HepG2 (cell line): ENCODE measurements around the gene EIF4G2. TPM values are rescaled to one million over a fixed set of nuclear protein-coding genes. Genes with fewer than 3 reads are reported as not detected.

ENCODE experiments used
- ATAC-seq: fragments of 200-7000 bp; cut with Tn5 transposase; 3 replicates; pipeline ENCODE4 v1.9.1; 2020; ENCODE audit warnings: mild to moderate bottlenecking, moderate library complexity
- BruUV-seq: library from RNA; stranded (reverse); fragments of 400-500 nt; replicated peaks from 2 replicates; lab custom pipeline; 2021; lab: Mats Ljungman, UMichigan
- CTCF ChIA-PET: fragments of 300-600 bp; formaldehyde crosslinking; extraction: SDS; loops from one replicate; lab custom pipeline; 2021; ENCODE audit warnings: low total read pairs, inconsistent platforms, low intra/inter-chr PET ratio; lab: Yijun Ruan, JAX
- POLR2A ChIA-PET: fragments of 350-600 bp; sonication (Branson Sonifier 250); formaldehyde crosslinking; loops from one replicate; lab custom pipeline; 2020; ENCODE audit warnings: antibody characterized with exemption, inconsistent platforms; lab: Yijun Ruan, JAX
- DNase-seq: peaks from one replicate; pipeline ENCODE4 v3.0.0-alpha.2; 2015; ENCODE audit warnings: low spot score
- FAIRE-seq: peaks from 3 replicates; lab custom pipeline; 2011; peaks lifted over from hg19 to GRCh38; lab: Jason Lieb, UNC
- H2AFZ ChIP-seq: one replicate; pipeline ENCODE4 v1.6.1; 2011; ENCODE audit warnings: low read length, inconsistent platforms
- H3K27ac ChIP-seq: fragments of 300-600 bp; 3 replicates; pipeline ENCODE4 v1.8.0; 2011; ENCODE audit warnings: mixed run types, mild to moderate bottlenecking, mixed read lengths, low read length, inconsistent platforms; ENCODE audit not compliant: insufficient read depth; ENCODE audit errors: extremely low read length
- H3K27me3 ChIP-seq, 2 experiments: fragments of 200-600 bp in 1 of 2; 2 replicates in 1 of 2; 3 replicates in 1 of 2; pipeline versions ENCODE4 v1.6.0 to v1.8.0; 2011; ENCODE audit warnings: low read length in 2 of 2, mild to moderate bottlenecking in 2 of 2, moderate library complexity in 2 of 2, inconsistent platforms in 1 of 2; ENCODE audit not compliant: insufficient read depth in 2 of 2, control insufficient read depth in 1 of 2
- H3K36me3 ChIP-seq, 2 experiments: fragments of 200-600 bp in 1 of 2; replicated peaks in 1 of 2; 2 replicates in 1 of 2; 3 replicates in 1 of 2; pipeline versions ENCODE4 v1.5.1 to v1.8.0; 2011; ENCODE audit warnings: low read length in 2 of 2, inconsistent platforms in 1 of 2; ENCODE audit not compliant: insufficient read depth in 2 of 2, control insufficient read depth in 1 of 2
- H3K4me1 ChIP-seq: 2 replicates; pipeline ENCODE4 v1.5.1; 2012; ENCODE audit warnings: low read length, inconsistent platforms; ENCODE audit not compliant: insufficient read depth
- H3K4me2 ChIP-seq: 2 replicates; pipeline ENCODE4 v1.6.0; 2011; ENCODE audit warnings: low read depth, low read length, inconsistent platforms
- H3K4me3 ChIP-seq, 3 experiments: fragments of 200-600 bp in 1 of 3; sonication (generic), shearing (Covaris generic) in 1 of 3; replicated peaks in 1 of 3; 2 replicates each; pipeline ENCODE4 v1.5.1; 2011 to 2016; ENCODE audit warnings: low read length in 3 of 3, inconsistent platforms in 2 of 3, low read depth in 2 of 3, mild to moderate bottlenecking in 2 of 3, control low read depth in 1 of 3, mixed read lengths in 1 of 3; ENCODE audit not compliant: insufficient read depth in 1 of 3
- H3K79me2 ChIP-seq: one replicate; pipeline ENCODE4 v1.6.1; 2011; ENCODE audit warnings: low read length, inconsistent platforms; ENCODE audit not compliant: insufficient read depth
- H3K9ac ChIP-seq: 2 replicates; pipeline ENCODE4 v1.6.0; 2011; ENCODE audit warnings: mild to moderate bottlenecking, low read depth, low read length, inconsistent platforms; ENCODE audit not compliant: insufficient read depth
- H3K9me3 ChIP-seq: 2 replicates; pipeline ENCODE4 v1.5.1; 2012; ENCODE audit warnings: mild to moderate bottlenecking, low read length
- H4K20me1 ChIP-seq: 2 replicates; pipeline ENCODE4 v1.6.0; 2011; ENCODE audit warnings: inconsistent platforms, mild to moderate bottlenecking, low read length, moderate library complexity; ENCODE audit not compliant: insufficient read depth
- AFF4 ChIP-seq: sonication (generic); formaldehyde crosslinking; IDR thresholded peaks from 2 replicates; pipeline ENCODE4 v1.4.0; 2020; ENCODE audit warnings: missing genetic modification reagents
- ATAD3A ChIP-seq: sonication (generic); formaldehyde crosslinking; IDR thresholded peaks from 2 replicates; pipeline ENCODE4 v1.4.0; 2020; ENCODE audit warnings: missing genetic modification reagents
- EZH2 ChIP-seq: conservative IDR thresholded peaks from 2 replicates; pipeline ENCODE4 v1.6.1; 2012; ENCODE audit warnings: mild to moderate bottlenecking, low read depth, low read length, moderate library complexity
- HHEX ChIP-seq: IDR thresholded peaks from 2 replicates; pipeline ENCODE4 v1.6.1; 2016; ENCODE audit warnings: control low read depth
- IKZF4 ChIP-seq: sonication (generic); formaldehyde crosslinking; IDR thresholded peaks from 2 replicates; pipeline ENCODE4 v1.5.1; 2020; ENCODE audit warnings: borderline replicate concordance, mild to moderate bottlenecking, low read depth, missing genetic modification reagents; ENCODE audit errors: not compliant biosample characterization
- MBNL3 ChIP-seq: fragments of 250-450 bp; sonication (Bioruptor Pico); conservative IDR thresholded peaks from 2 replicates; pipeline ENCODE4 v1.8.0; 2022; ENCODE audit warnings: mild to moderate bottlenecking, inconsistent platforms
- MXD4 ChIP-seq: IDR thresholded peaks from 2 replicates; pipeline ENCODE4 v1.6.1; 2016; ENCODE audit warnings: mild to moderate bottlenecking, missing biosample characterization, missing genetic modification reagents
- RBM22 ChIP-seq: fragments of 200-400 bp; formaldehyde crosslinking; optimal IDR thresholded peaks from 2 replicates; pipeline ENCODE3; 2017; ENCODE audit warnings: mild to moderate bottlenecking, low read length, moderate library complexity
- REPIN1 ChIP-seq: sonication (generic); formaldehyde crosslinking; IDR thresholded peaks from 2 replicates; pipeline ENCODE4 v1.8.0; 2022; ENCODE audit warnings: missing genetic modification reagents, low read depth, mild to moderate bottlenecking, borderline replicate concordance
- SATB2 ChIP-seq: sonication (generic); formaldehyde crosslinking; IDR thresholded peaks from 2 replicates; pipeline ENCODE4 v1.5.0; 2020; ENCODE audit warnings: missing genetic modification reagents
- XRCC5 ChIP-seq: fragments of 200-400 bp; formaldehyde crosslinking; optimal IDR thresholded peaks from 2 replicates; pipeline ENCODE3; 2017; ENCODE audit warnings: mild to moderate bottlenecking, low read length
- ZNF235 ChIP-seq: sonication (generic); formaldehyde crosslinking; IDR thresholded peaks from 2 replicates; pipeline ENCODE4 v1.8.1; 2023; ENCODE audit warnings: mild to moderate bottlenecking, missing genetic modification reagents, borderline replicate concordance
- ZNF276 ChIP-seq: sonication (generic); formaldehyde crosslinking; IDR thresholded peaks from 2 replicates; pipeline ENCODE4 v1.4.0; 2020; ENCODE audit warnings: mild to moderate bottlenecking, low read depth, missing genetic modification reagents
- ZNF569 ChIP-seq: sonication (generic); formaldehyde crosslinking; IDR thresholded peaks from 2 replicates; pipeline ENCODE4 v1.5.0; 2020; ENCODE audit warnings: mild to moderate bottlenecking, missing genetic modification reagents, moderate library complexity, borderline replicate concordance
- in situ Hi-C: cut with HindIII; loops from 2 replicates; pipeline ENCODE4 v1.10.0; 2017; ENCODE audit warnings: low pct_unique_long_range_greater_than_20kb; ENCODE audit not compliant: extremely low pct_ligation_motif_present
- intact Hi-C: fragments of 100-400 bp; cut with micrococcal nuclease; formaldehyde crosslinking; loops from one replicate; pipeline ENCODE4 v1.10.0; 2022; ENCODE audit not compliant: unreplicated experiment
- polyA plus RNA-seq, 8 experiments: library from polyadenylated mRNA; depleted of rRNA in 3 of 8; stranded (reverse) in 7 of 8; unstranded in 1 of 8; fragments of >200 nt; fragmentation: Illumina TruSeq in 4 of 8; extraction: Trizol in 4 of 8; gene quantifications; 2 replicates each; pipeline versions ENCODE4 v1.2.1 to v1.2.3, GENCODE V29; 2011 to 2016; ENCODE audit warnings: low read depth in 4 of 8, missing spikeins in 1 of 8, mixed read lengths in 1 of 8; ENCODE audit not compliant: insufficient read depth in 1 of 8
- total RNA-seq, 5 experiments: library from RNA; depleted of rRNA; stranded (reverse); fragments of >200 nt; fragmentation: Illumina TruSeq; extraction: Trizol; gene quantifications; 2 replicates each; pipeline ENCODE4 v1.2.3, GENCODE V29; 2016; ENCODE audit warnings: low read depth in 1 of 5

The EIF4G2 gene
- total and polyA plus RNA-seq, 2 of the 13 experiments (the other 11 are each of a cell fraction or from before 2014, with no cell fraction given), result 362 to 546 TPM

- H4K20me1 ChIP-seq, result no peaks in the 10 kb centered on the region
- H3K4me1 ChIP-seq, result no peaks in the 10 kb centered on the region
- CTCF ChIA-PET, result no interaction called here
- no peak for DNase-seq
- in situ Hi-C loops (no loop called here), intact Hi-C loops (no loop called here)
- H3K9ac ChIP-seq, result no peak overlapping the region
- H3K79me2 ChIP-seq, result no peaks in the 10 kb centered on the region
- FAIRE-seq, result no peak
- TF ChIP-seq AFF4, result no peak
- TF ChIP-seq IKZF4 (CRISPR knock-in tag), result no peak
- no peak for TF ChIP-seq MBNL3 (CRISPR knock-in tag)
- TF ChIP-seq EZH2, result no peak
- TF ChIP-seq REPIN1 (CRISPR knock-in tag), result no peak
- TF ChIP-seq HHEX, result no peak
- no peak for TF ChIP-seq ZNF276 (CRISPR knock-in tag)
- TF ChIP-seq RBM22, result no peak
- no peak for TF ChIP-seq ATAD3A (CRISPR knock-in tag)
- TF ChIP-seq ZNF569 (CRISPR knock-in tag), result no peak
- no peak for TF ChIP-seq SATB2
- no peak for TF ChIP-seq MXD4 (CRISPR knock-in tag)
- TF ChIP-seq ZNF235, result no peak
- TF ChIP-seq XRCC5, result no peak
- H3K4me3 ChIP-seq, result no peak overlapping the region
- no peaks in the 10 kb centered on the region for H3K9me3 ChIP-seq
- no peak overlapping the region for H3K27ac ChIP-seq
- no TSS peak for BruUV-seq
- no peak for ATAC-seq
- no peak overlapping the region for H2AFZ ChIP-seq
- no peaks in the 10 kb centered on the region for H3K27me3 ChIP-seq
- no peaks in the 10 kb centered on the region for H3K36me3 ChIP-seq
- POLR2A ChIA-PET, result interaction anchor here (1.1 kb wide), 1 partner anchor 36 kb away, joined by 7 read pairs; the partner anchor contains the start of gene EIF4G2
- no peak overlapping the region for H3K4me2 ChIP-seq
Measured at GRCh38 chr11:10844796-10845195, 36.1 kb upstream of the EIF4G2 start.
